SK-N-SH treated with all-trans-retinoic acid at 6 μM for 48 hours (cell line): Measurements from ENCODE around the gene DIP2C.

Experiments
- ARNTL ChIP-seq: fragments of 450-650 bp; formaldehyde crosslinking; IDR thresholded peaks from 2 replicates; pipeline ENCODE4 v1.5.0; 2020; ENCODE audit warnings: low read depth, mild to moderate bottlenecking, moderate library complexity, borderline replicate concordance
- ISL1 ChIP-seq: fragments of 250-450 bp; sonication (Bioruptor Pico); IDR thresholded peaks from 2 replicates; pipeline ENCODE4 v2.1.2; 2022; ENCODE audit warnings: mild to moderate bottlenecking, moderate library complexity
- PPARA ChIP-seq: fragments of 250-450 bp; sonication (Bioruptor Pico); IDR thresholded peaks from 2 replicates; pipeline ENCODE4 v1.5.0; 2020; ENCODE audit warnings: mild to moderate bottlenecking, borderline replicate concordance
- SNAI2 ChIP-seq: fragments of 250-450 bp; sonication (Bioruptor Pico); IDR thresholded peaks from 2 replicates; pipeline ENCODE4 v1.5.0; 2020; ENCODE audit warnings: mild to moderate bottlenecking, moderate library complexity
- TF ChIP-seq, protein P1 (sequence below): fragments of 250-450 bp; sonication (Bioruptor Pico); IDR thresholded peaks from 2 replicates; pipeline ENCODE4 v1.5.1; 2021; ENCODE audit warnings: mild to moderate bottlenecking, moderate library complexity

GRCh38 chr10:506451-507354 lies 182.8 kb downstream of the DIP2C start:
- TF ChIP-seq PPARA (CRISPR knock-in tag) (no peak), SNAI2 (no peak), ISL1 (CRISPR knock-in tag) (no peak), ARNTL (no peak)
- TF ChIP-seq, protein P1, sequence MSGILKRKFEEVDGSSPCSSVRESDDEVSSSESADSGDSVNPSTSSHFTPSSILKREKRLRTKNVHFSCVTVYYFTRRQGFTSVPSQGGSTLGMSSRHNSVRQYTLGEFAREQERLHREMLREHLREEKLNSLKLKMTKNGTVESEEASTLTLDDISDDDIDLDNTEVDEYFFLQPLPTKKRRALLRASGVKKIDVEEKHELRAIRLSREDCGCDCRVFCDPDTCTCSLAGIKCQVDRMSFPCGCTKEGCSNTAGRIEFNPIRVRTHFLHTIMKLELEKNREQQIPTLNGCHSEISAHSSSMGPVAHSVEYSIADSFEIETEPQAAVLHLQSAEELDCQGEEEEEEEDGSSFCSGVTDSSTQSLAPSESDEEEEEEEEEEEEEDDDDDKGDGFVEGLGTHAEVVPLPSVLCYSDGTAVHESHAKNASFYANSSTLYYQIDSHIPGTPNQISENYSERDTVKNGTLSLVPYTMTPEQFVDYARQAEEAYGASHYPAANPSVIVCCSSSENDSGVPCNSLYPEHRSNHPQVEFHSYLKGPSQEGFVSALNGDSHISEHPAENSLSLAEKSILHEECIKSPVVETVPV (CRISPR knock-in tag): no peak
